Measurements from ENCODE around the gene ACTL7A. TPM values are rescaled to one million over a fixed set of nuclear protein-coding genes. Genes with fewer than 3 reads are reported as not detected.
"Not testable (repeated sequence)": the region's sequence is repeated elsewhere in the genome, so short reads cannot be mapped to it uniquely, and the experiment has no call there.

ACTL7A gene
- total RNA-seq, 4 donors from 2014 or later = not detected

GRCh38 chr9:108897324-108898096 lies 35.4 kb downstream of the ACTL7A start:
- intact Hi-C loops (cut with DNase I; ENCODE audit: low total_unique reads) = no loop called here
- no peak overlapping the region for H3K27ac ChIP-seq
- H3K4me3 ChIP-seq = no peak overlapping the region
- DNase-seq = no peak
- H3K27me3 ChIP-seq = no peaks in the 10 kb centered on the region
- H3K4me1 ChIP-seq = no peaks in the 10 kb centered on the region
- TF ChIP-seq POLR2A (IDR thresholded peaks at IDR 0.05) = no peak
- no peak for TF ChIP-seq CTCF (IDR thresholded peaks at IDR 0.05)
- no peaks in the 10 kb centered on the region for H3K9me3 ChIP-seq
- H3K36me3 ChIP-seq = no peaks in the 10 kb centered on the region

- H3K9me3 ChIP-seq; intact Hi-C loops (cut with DNase I; ENCODE audit: low total_unique reads); H3K27ac ChIP-seq; H3K4me1 ChIP-seq; H3K36me3 ChIP-seq; DNase-seq; H3K27me3 ChIP-seq; H3K4me3 ChIP-seq: not testable (repeated sequence)
Measured at GRCh38 chr9:108899023-108899695, 37.1 kb downstream of the ACTL7A start.

DNA sequence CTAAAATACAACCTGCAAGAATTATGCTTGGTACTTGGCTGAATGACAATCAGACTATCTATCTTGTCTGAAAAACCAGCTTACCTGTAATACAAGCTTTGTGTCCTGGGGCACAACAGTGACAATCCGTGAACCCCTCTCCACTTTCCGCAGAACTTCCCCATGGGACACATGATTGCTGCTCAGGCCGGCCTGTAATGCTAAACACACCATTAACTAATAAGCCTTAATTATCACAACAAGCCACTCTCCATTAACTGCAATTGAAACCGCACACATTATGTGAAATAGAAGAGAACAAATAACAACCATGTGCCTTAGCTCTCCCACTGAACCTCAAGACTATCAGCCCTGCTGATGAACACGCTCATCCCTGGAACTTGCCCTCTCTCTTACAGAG lies 38.1 kb downstream of the ACTL7A start:
- H3K27me3 ChIP-seq = no peaks in the 10 kb centered on the region
- DNase-seq = no peak
- H3K9me3 ChIP-seq = no peaks in the 10 kb centered on the region
- intact Hi-C loops (cut with DNase I; ENCODE audit: low total_unique reads) = no loop called here
- H3K27ac ChIP-seq = no peak overlapping the region
- no peaks in the 10 kb centered on the region for H3K4me1 ChIP-seq
- H3K36me3 ChIP-seq = no peaks in the 10 kb centered on the region
- TF ChIP-seq POLR2A (IDR thresholded peaks at IDR 0.05) = no peak
- TF ChIP-seq CTCF (IDR thresholded peaks at IDR 0.05) = no peak
- H3K4me3 ChIP-seq = no peak overlapping the region

DNA sequence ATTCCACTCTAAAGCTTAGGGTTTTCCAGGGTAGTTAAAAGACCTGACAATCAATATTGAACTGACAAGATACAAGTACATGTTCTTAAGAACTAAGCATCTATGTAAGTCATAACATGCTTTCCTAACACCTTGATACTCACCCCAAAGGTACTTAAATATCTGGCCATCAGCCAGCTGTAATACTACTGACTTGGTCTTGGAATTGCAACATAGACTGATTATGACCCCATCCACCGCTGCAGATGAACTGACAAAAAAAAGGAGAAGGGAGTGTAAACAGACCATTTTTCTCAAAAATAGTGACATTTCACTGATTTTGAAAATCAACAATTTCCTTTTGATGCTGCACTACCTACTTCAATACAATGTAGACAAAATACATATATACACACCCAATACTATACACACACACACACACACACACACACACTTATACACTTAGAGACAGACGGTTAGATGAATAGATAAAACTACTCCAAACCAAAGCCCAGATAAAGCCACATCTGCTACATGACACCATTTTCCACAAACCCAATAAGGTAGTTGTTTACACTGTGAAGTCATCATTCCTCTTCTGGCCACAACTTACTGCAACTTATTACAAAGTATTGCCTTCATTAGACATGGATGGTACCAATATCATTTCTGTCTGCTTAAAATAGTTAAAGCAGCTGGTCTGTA lies 41.5 kb downstream of the ACTL7A start:
- TF ChIP-seq POLR2A (IDR thresholded peaks at IDR 0.05) = no peak
- TF ChIP-seq CTCF (IDR thresholded peaks at IDR 0.05) = no peak
- Histone ChIP-seq H3K27me3 (no peaks in the 10 kb centered on the region), H3K9me3 (no peaks in the 10 kb centered on the region), H3K36me3 (no peaks in the 10 kb centered on the region), H3K4me1 (no peaks in the 10 kb centered on the region), H3K4me3 (no peak overlapping the region), H3K27ac (no peak overlapping the region)
- DNase-seq = no peak
- intact Hi-C loops (cut with DNase I; ENCODE audit: low total_unique reads) = no loop called here

- no peaks in the 10 kb centered on the region for H3K9me3 ChIP-seq
- H3K27me3 ChIP-seq = no peaks in the 10 kb centered on the region
- no peaks in the 10 kb centered on the region for H3K4me1 ChIP-seq
- no peaks in the 10 kb centered on the region for H3K36me3 ChIP-seq
- H3K27ac ChIP-seq = no peak overlapping the region
- no peak for TF ChIP-seq POLR2A (IDR thresholded peaks at IDR 0.05)
- no peak for TF ChIP-seq CTCF (IDR thresholded peaks at IDR 0.05)
- DNase-seq = no peak
- no peak overlapping the region for H3K4me3 ChIP-seq
- intact Hi-C loops (cut with DNase I; ENCODE audit: low total_unique reads) = no loop called here
Measured at GRCh38 chr9:108904161-108904560, 42.1 kb downstream of the ACTL7A start.
